ENCODE results near the gene CACUL1. TPM values are rescaled to one million over a fixed set of nuclear protein-coding genes. Genes with fewer than 3 reads are reported as not detected.
A peak's percentile ranks its signal among the peaks of the same experiment; 100 is the strongest.
"Not testable (repeated sequence)": the region's sequence is repeated elsewhere in the genome, so short reads cannot be mapped to it uniquely, and the experiment has no call there.

Gene CACUL1
- total RNA-seq, 2 experiments from 2014 or later, result 24.0 to 24.4 TPM

DNA sequence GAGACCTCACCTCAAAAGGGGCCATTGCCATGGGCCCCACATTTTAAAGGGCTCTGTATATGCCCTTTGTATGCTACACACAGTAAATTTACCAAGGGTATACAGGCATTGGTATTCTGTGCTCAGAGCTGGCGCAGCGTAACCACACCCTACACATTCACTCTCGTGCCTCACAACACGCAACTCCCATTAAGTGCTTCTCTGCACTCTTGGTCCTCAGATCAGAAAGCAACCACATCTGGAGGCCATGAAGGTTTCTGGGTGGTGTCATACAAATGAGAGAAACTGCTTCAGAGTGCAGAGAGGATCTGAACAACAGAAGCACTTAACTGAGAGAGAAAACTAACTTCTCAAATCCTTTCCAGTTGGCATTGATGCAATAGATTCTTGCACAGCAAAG is 9.4 kb upstream of the CACUL1 start:
- Mint-ChIP-seq H3K9me3 (no peaks in the 10 kb centered on the region), H3K36me3 (no peaks in the 10 kb centered on the region)
- POLR2A ChIA-PET, result no interaction called here

DNA sequence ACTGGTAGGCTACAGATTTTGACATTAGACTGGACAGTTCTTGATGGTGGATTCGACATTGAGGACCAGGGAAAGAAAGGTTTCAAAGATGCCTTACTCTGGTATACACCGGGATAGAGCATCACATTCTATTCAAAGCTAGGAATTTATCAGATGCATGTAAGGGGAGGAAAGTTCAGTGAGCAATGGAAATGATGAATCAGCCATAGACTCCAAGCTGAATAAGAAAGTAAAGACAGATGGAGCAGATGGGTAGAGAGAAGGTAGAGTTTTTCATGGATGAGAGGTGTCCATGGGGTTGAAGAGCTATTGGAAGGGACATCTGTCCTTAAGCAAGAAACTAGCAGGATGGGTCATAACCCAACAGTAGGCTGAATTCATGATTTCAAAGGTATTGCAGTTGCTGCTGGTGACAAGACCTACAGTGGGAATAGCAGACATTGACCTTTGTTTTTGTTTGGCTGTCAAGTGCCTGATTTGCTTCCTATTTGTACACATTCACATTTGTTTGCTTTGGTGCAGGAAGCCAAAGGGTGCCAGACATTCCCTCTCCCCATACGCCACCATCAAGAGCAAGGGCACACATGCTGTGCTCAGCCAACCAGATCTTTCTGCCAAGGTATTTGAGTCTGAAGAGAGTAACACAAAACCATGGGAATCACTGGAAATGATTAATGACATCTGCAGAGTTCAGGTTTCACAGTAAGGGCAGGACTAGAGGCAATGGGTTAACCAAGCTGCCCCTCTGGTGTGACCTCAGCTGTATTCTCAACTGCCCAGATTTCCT is 8.6 kb upstream of the CACUL1 start:
- POLR2A ChIA-PET, result no interaction called here
- intact Hi-C loops (cut with micrococcal nuclease), result no loop called here
- no peak for DNase-seq
- Mint-ChIP-seq H3K4me3 (no peak overlapping the region), H3K9me3 (no peaks in the 10 kb centered on the region), H3K27me3 (no peaks in the 10 kb centered on the region), H3K4me1 (ENCODE audit: low read depth) (no peaks in the 10 kb centered on the region), H3K36me3 (no peaks in the 10 kb centered on the region), H3K27ac (no peak overlapping the region)
- CTCF ChIA-PET, result no interaction called here

More for the DNA sequence above, 9.4 kb upstream of the CACUL1 start:
- H3K27me3 Mint-ChIP-seq, result no peaks in the 10 kb centered on the region
- CTCF ChIA-PET, result no interaction called here
- no peaks in the 10 kb centered on the region for H3K4me1 Mint-ChIP-seq (ENCODE audit: low read depth)
- intact Hi-C loops (cut with micrococcal nuclease), result no loop called here
- H3K27ac Mint-ChIP-seq, result no peak overlapping the region
- no peak overlapping the region for H3K4me3 Mint-ChIP-seq
- no peak for DNase-seq

DNA sequence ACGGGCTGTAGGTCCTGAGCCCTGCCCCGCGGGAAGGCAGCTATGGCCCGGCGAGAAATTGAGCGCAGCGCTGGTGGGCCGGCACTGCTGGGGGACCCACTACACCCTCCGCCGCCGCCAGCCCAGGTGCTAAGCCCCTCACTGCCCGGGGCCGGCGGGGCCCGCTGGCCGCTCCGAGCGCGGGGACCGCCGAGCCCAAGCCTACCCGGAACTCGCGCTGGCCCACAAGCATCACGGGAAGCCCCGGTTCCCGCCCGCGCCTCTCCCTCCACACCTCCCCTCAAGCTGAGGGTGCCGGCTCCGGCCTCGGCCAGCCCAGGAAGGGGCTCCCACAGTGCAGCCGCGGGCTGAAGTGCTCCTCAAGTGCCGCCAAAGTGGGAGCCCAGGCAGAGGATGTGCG is 5.5 kb upstream of the CACUL1 start:
- intact Hi-C loops (cut with micrococcal nuclease), result no loop called here
- no peak overlapping the region for H3K27ac Mint-ChIP-seq
- H3K27me3 Mint-ChIP-seq, result peaks cover 6% of the 10 kb centered on the region
- H3K4me3 Mint-ChIP-seq, result no peak overlapping the region
- no peak for DNase-seq
- POLR2A ChIA-PET, result no interaction called here
- no peaks in the 10 kb centered on the region for H3K36me3 Mint-ChIP-seq
- H3K4me1 Mint-ChIP-seq (ENCODE audit: low read depth), result peaks cover 8% of the 10 kb centered on the region
- CTCF ChIA-PET, result interaction anchor here (2.0 kb wide), 1 partner anchor 39 kb away, joined by 8 read pairs; no protein-coding TSS in a partner anchor
- H3K9me3 Mint-ChIP-seq, result no peaks in the 10 kb centered on the region

DNA sequence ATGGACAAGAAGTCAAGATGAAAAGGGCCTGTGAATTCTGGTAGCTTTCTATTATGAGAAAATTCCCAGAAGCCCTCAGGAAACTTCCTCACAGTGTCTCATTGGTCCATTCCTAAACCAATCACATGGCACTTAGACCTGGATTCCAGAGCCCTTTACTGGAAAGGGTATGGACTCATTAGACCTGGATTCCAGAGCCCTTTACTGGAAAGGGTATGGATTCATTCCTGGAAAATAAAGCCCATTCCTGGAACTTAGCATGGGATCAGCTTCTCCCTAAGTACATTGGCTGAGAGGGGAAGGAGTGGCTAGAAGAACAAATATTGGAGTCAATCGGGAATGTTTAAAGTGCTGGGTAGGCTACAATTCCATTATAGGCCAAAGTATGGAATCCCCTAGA is 3.7 kb upstream of the CACUL1 start:
- peaks cover 13% of the 10 kb centered on the region for H3K4me1 Mint-ChIP-seq (ENCODE audit: low read depth)
- H3K9me3 Mint-ChIP-seq, result no peaks in the 10 kb centered on the region
- H3K27me3 Mint-ChIP-seq, result peaks cover 6% of the 10 kb centered on the region
- no peak overlapping the region for H3K4me3 Mint-ChIP-seq
- POLR2A ChIA-PET, result no interaction called here
- H3K27ac Mint-ChIP-seq, result no peak overlapping the region
- CTCF ChIA-PET, result no interaction called here
- H3K36me3 Mint-ChIP-seq, result no peaks in the 10 kb centered on the region
- intact Hi-C loops (cut with micrococcal nuclease), result loop anchor here (10.0 kb wide), 3 partner anchors 266 to 1384 kb away; partner anchors contain the start of genes BAG3, NANOS1 and PDZD8
- DNase-seq, result no peak

DNA sequence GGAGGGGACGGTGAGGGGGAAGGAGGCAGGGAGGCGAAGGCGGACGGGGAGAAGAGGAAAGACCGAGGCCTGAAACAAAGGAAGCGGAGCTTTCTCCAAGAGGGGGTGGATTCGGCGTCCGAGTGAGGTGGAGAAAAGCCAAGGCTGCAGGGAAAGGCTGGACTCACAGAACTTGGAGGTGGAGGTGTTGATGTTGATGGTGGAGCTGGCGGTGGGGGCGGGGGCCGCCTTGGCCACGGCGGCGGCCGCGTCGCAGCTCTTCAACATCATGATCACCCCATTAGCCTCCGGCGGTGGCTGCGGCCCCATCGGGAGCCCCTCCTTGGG is 578 bp downstream of the CACUL1 start:
- peak; percentile 63 for DNase-seq
- Mint-ChIP-seq H3K27me3 (peaks cover 6% of the 10 kb centered on the region), H3K36me3 (no peaks in the 10 kb centered on the region), H3K4me3 (peak overlapping the region; percentile 91), H3K9me3 (no peaks in the 10 kb centered on the region), H3K4me1 (ENCODE audit: low read depth) (peaks cover 41% of the 10 kb centered on the region), H3K27ac (peak overlapping the region; percentile 75)
- intact Hi-C loops (cut with micrococcal nuclease), result loop anchor here (1.0 to 10.0 kb wide), 9 partner anchors 22 to 1379 kb away; partner anchors contain the start of genes BAG3, FAM204A, NANOS1 and PDZD8
- POLR2A ChIA-PET, result interaction anchor here (1.1 to 1.9 kb wide), 5 partner anchors 12 to 276 kb away, joined by 3 to 5 read pairs (median 4); partner anchors contain the start of gene NANOS1
- CTCF ChIA-PET, result interaction anchor here (1.1 to 2.3 kb wide), 7 partner anchors 19 to 185 kb away, joined by 4 to 10 read pairs (median 5); no protein-coding TSS in a partner anchor

DNA sequence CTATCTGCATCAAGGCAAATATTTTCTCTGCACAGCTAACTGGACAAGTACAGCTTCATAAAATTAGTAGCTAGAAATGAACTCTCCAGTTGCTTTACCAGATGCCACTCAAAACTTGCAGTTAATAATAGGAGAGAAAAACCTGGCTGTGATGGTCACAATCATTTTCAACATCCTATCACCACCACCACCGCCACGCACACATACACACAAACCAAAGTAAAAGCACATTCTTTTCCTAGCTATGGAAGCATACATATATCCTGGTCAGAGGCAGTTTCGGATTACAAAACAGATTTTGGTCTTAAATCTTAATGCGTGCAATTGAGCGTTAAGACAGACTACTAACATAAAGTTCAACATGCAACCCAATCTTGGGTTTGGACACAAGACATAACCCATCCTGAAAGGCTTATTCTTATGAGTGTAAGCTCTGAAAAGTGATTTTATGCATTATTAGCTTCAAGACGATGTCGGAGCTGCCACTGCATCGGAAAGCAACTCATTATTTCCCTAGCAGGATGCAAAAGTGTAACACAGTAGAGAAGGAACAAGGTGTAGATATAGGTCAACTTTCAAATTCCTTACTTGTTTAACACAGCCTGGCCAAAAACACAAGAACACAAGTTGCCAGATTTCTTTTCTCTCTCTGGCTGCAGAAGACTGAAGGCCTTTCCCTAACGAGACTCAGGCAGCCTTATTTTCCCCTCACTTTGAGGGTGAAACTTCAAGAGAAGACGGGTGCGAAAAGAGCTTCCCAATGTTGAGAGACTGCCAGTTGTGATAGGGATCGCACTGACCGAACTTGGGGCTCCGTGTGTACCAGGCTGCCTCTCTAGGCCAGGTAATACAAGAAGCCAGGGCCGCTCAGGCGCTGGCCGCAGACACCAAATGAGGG is 1.2 kb downstream of the CACUL1 start:
- ChIA-PET CTCF (interaction anchor here (0.6 to 2.3 kb wide), 7 partner anchors 19 to 184 kb away, joined by 3 to 10 read pairs (median 5); no protein-coding TSS in a partner anchor), POLR2A (interaction anchor here (1.1 to 1.9 kb wide), 4 partner anchors 15 to 276 kb away, joined by 3 to 5 read pairs (median 4); partner anchors contain the start of gene NANOS1)
- no peaks in the 10 kb centered on the region for H3K9me3 Mint-ChIP-seq
- peak overlapping the region; percentile 91 for H3K4me3 Mint-ChIP-seq
- DNase-seq, result no peak
- H3K27me3 Mint-ChIP-seq, result peaks cover 6% of the 10 kb centered on the region
- H3K36me3 Mint-ChIP-seq, result no peaks in the 10 kb centered on the region
- intact Hi-C loops (cut with micrococcal nuclease), result loop anchor here (1.0 to 10.0 kb wide), 9 partner anchors 21 to 1379 kb away; partner anchors contain the start of genes BAG3, FAM204A, NANOS1 and PDZD8
- H3K4me1 Mint-ChIP-seq (ENCODE audit: low read depth), result peaks cover 44% of the 10 kb centered on the region
- H3K27ac Mint-ChIP-seq, result peak overlapping the region; percentile 75

DNA sequence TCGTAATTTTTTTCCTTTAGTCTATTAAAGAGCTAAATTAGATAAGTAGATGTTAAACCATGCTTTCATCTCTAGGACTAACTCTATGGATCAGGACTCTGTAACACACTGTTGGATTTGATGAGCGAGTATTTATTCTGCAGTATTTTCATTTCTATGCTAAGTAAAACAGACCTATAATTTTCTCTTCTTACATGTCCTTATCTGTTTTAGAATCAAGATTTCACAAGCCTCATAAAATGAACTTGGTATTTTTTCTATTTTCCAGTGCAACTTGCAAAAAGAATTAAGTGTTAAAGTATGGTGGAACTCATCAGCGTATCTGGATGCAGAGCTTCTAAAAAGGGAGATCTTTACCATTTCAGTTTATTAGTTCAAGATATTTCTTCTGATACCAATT is 2.4 kb downstream of the CACUL1 start:
- Mint-ChIP-seq H3K27ac (no peak overlapping the region), H3K27me3 (peaks cover 4% of the 10 kb centered on the region), H3K9me3 (no peaks in the 10 kb centered on the region), H3K4me1 (ENCODE audit: low read depth) (peaks cover 51% of the 10 kb centered on the region), H3K4me3 (peak overlapping the region; percentile 46), H3K36me3 (peaks cover 3% of the 10 kb centered on the region)
- intact Hi-C loops (cut with micrococcal nuclease), result loop anchor here (5.0 to 10.0 kb wide), 5 partner anchors 272 to 1378 kb away; partner anchors contain the start of genes BAG3, NANOS1, PDZD8 and RGS10
- CTCF ChIA-PET, result interaction anchor here (2.3 kb wide), 1 partner anchor 31 kb away, joined by 7 read pairs; no protein-coding TSS in a partner anchor
- DNase-seq, result no peak
- POLR2A ChIA-PET, result no interaction called here

DNA sequence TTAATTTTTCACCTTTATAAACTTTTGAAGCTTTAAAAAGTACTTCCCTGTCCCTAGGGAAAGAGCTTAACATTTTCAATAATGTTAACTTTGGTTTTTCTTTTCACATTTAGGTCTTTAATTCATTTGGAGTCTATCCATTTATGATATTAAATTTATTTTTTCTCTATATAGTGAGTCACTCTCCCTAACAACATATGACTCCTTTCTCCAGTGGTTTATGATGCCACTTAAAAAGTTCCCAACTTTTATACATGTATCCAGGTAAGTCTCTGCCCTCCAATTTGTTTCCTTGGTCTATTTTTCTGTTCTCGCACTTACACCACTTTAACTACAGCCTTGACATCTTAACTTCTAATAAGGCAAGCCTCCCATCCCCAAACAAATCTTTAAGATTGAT is 3.5 kb downstream of the CACUL1 start:
- ChIA-PET CTCF (no interaction called here), POLR2A (no interaction called here)
- H3K4me3 Mint-ChIP-seq, result no peak overlapping the region
- no peak for DNase-seq
- H3K27ac Mint-ChIP-seq, result no peak overlapping the region
- peaks cover 60% of the 10 kb centered on the region for H3K4me1 Mint-ChIP-seq (ENCODE audit: low read depth)
- H3K9me3 Mint-ChIP-seq, result no peaks in the 10 kb centered on the region
- peaks cover 3% of the 10 kb centered on the region for H3K36me3 Mint-ChIP-seq
- intact Hi-C loops (cut with micrococcal nuclease), result loop anchor here (5.0 to 10.0 kb wide), 5 partner anchors 274 to 1376 kb away; partner anchors contain the start of genes BAG3, NANOS1, PDZD8 and RGS10
- H3K27me3 Mint-ChIP-seq, result peaks cover 1% of the 10 kb centered on the region

DNA sequence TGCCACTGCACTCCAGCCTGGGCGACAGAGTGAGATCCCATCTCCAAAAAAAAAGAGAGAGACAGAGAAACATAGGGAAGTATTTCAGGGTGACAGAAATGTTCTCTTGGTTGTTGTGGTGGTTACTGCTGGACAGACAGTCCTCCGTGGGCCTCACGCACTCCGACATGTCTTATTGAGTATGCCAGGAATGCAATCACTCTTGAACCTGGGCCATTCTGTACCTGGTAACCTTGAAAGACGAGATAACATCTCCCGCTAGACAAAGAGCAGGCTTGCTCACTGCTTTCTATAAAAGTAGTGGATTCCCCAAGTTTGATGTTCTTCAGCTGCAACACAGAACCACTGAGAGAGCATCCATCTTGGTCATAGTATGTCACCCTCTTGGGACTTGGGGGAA is 6.7 kb downstream of the CACUL1 start:
- H3K27ac Mint-ChIP-seq, result no peak overlapping the region
- CTCF ChIA-PET, result no interaction called here
- no peak for DNase-seq
- peaks cover 3% of the 10 kb centered on the region for H3K36me3 Mint-ChIP-seq
- H3K27me3 Mint-ChIP-seq, result no peaks in the 10 kb centered on the region
- no peak overlapping the region for H3K4me3 Mint-ChIP-seq
- H3K9me3 Mint-ChIP-seq, result no peaks in the 10 kb centered on the region
- peaks cover 54% of the 10 kb centered on the region for H3K4me1 Mint-ChIP-seq (ENCODE audit: low read depth)
- intact Hi-C loops (cut with micrococcal nuclease), result no loop called here
- POLR2A ChIA-PET, result no interaction called here

DNA sequence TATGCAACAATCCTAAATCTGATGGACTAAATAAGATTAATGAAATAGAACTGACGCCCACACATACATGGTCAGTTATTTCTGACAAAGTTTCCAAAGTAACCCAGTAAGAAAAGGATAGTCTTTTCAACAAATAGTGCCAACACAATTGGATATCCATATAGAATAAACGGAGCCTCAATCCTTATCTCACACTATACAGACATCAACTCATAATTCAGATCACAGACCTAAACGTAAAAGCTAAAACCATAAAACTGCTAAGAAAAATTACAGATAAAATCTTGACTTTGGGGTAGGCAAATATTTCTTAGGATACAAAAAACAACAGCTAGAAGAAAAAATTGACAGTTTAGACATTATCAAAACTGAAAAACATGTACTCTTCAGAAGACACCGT is 8.5 kb downstream of the CACUL1 start:
- Mint-ChIP-seq H3K9me3 (no peaks in the 10 kb centered on the region), H3K4me1 (ENCODE audit: low read depth) (peaks cover 57% of the 10 kb centered on the region), H3K27ac (no peak overlapping the region), H3K4me3 (no peak overlapping the region), H3K27me3 (no peaks in the 10 kb centered on the region), H3K36me3 (peaks cover 3% of the 10 kb centered on the region)
- ChIA-PET POLR2A (no interaction called here), CTCF (no interaction called here)
- intact Hi-C loops (cut with micrococcal nuclease), result no loop called here
- no peak for DNase-seq

DNA sequence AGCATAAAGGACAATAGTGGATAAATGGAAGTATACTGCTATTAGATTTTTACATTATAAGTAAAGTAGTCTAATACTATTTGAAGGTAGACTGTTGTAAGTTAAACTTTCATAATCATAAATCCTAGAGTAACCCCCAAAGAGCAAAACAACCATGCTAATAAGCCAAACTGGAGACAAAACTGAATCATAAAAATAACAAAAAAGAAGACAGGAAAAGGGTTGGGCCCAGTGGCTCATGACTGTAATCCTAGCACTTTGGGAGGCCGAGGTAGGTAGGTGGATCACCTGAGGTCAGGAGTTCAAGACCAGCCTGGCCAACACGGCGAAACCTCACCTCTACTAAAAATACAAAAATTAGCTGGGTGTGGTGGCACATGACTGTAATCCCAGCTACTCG is 9.7 kb downstream of the CACUL1 start:
- CTCF ChIA-PET, result no interaction called here
- peaks cover 3% of the 10 kb centered on the region for H3K36me3 Mint-ChIP-seq
- H3K27me3 Mint-ChIP-seq, result no peaks in the 10 kb centered on the region
- intact Hi-C loops (cut with micrococcal nuclease), result no loop called here
- H3K4me1 Mint-ChIP-seq (ENCODE audit: low read depth), result peaks cover 53% of the 10 kb centered on the region
- no peak overlapping the region for H3K4me3 Mint-ChIP-seq
- DNase-seq, result no peak
- no peak overlapping the region for H3K27ac Mint-ChIP-seq
- POLR2A ChIA-PET, result no interaction called here
- no peaks in the 10 kb centered on the region for H3K9me3 Mint-ChIP-seq

DNA sequence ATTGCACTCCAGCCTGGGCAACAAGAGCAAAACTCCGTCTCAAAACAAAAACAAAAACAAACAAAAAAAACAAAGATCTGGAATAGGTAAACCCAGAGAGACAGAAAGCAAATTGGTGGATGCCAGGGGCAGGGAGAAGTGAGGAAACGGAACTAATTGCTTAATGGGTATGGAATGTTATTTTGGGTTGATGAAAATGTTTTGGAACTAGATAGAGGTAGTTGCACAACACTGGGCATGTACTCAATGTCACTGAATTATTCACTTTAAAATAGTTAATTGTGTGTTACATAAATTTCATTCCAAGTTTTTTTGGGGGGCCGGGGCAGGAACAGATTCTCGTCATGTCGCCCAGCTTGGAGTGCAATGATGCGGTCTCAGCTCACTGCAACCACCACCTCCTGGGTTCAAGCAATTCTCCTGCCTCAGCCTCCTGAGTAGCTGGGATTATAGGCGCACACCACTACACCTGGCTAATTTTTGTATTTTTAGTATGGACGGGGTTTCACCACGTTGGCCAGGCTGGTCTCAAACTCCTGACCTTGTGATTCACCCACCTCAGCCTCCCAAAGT is 10.3 kb downstream of the CACUL1 start:
- DNase-seq; H3K27ac Mint-ChIP-seq; intact Hi-C loops (cut with micrococcal nuclease); H3K27me3 Mint-ChIP-seq; H3K4me3 Mint-ChIP-seq; H3K9me3 Mint-ChIP-seq; H3K36me3 Mint-ChIP-seq; POLR2A ChIA-PET: not testable (repeated sequence)
- H3K4me1 Mint-ChIP-seq (ENCODE audit: low read depth), result peaks cover 55% of the 10 kb centered on the region
- CTCF ChIA-PET, result interaction anchor here (0.7 kb wide), 1 partner anchor 176 kb away, joined by 4 read pairs; no protein-coding TSS in a partner anchor

Measured in activated CD4-positive, alpha-beta memory T cell treated with anti-CD3 and anti-CD28 coated beads for 36 hours (primary cell).